ENCODE data around the gene POU2AF1. TPM values are rescaled to one million over a fixed set of nuclear protein-coding genes. Genes with fewer than 3 reads are reported as not detected.

The POU2AF1 gene
- total RNA-seq, 2 experiments from 2014 or later = 3.6 to 4.5 TPM

- POLR2A ChIA-PET = no interaction called here
- H3K36me3 Mint-ChIP-seq (ENCODE audit: low read depth) = no peaks in the 10 kb centered on the region
- no peak overlapping the region for H3K4me3 Mint-ChIP-seq
- H3K9me3 Mint-ChIP-seq = no peaks in the 10 kb centered on the region
- no peak for DNase-seq
- ATAC-seq = no peak
- no peak overlapping the region for H3K27ac Mint-ChIP-seq
- H3K4me1 Mint-ChIP-seq (ENCODE audit: low read depth) = no peaks in the 10 kb centered on the region
- intact Hi-C loops (cut with micrococcal nuclease) = loop anchor here (5.0 kb wide), 1 partner anchor 70 kb away; no protein-coding TSS in a partner anchor
- CTCF ChIA-PET = interaction anchor here (0.7 to 0.9 kb wide), 2 partner anchors 66 to 90 kb away, joined by 3 read pairs; no protein-coding TSS in a partner anchor
- TF ChIP-seq, protein P1, sequence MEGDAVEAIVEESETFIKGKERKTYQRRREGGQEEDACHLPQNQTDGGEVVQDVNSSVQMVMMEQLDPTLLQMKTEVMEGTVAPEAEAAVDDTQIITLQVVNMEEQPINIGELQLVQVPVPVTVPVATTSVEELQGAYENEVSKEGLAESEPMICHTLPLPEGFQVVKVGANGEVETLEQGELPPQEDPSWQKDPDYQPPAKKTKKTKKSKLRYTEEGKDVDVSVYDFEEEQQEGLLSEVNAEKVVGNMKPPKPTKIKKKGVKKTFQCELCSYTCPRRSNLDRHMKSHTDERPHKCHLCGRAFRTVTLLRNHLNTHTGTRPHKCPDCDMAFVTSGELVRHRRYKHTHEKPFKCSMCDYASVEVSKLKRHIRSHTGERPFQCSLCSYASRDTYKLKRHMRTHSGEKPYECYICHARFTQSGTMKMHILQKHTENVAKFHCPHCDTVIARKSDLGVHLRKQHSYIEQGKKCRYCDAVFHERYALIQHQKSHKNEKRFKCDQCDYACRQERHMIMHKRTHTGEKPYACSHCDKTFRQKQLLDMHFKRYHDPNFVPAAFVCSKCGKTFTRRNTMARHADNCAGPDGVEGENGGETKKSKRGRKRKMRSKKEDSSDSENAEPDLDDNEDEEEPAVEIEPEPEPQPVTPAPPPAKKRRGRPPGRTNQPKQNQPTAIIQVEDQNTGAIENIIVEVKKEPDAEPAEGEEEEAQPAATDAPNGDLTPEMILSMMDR (IDR thresholded peaks at IDR 0.05) = no peak
- no peaks in the 10 kb centered on the region for H3K27me3 Mint-ChIP-seq
These were observed 21.7 kb downstream of the POU2AF1 start for GRCh38 chr11:111357150-111358037.

DNA sequence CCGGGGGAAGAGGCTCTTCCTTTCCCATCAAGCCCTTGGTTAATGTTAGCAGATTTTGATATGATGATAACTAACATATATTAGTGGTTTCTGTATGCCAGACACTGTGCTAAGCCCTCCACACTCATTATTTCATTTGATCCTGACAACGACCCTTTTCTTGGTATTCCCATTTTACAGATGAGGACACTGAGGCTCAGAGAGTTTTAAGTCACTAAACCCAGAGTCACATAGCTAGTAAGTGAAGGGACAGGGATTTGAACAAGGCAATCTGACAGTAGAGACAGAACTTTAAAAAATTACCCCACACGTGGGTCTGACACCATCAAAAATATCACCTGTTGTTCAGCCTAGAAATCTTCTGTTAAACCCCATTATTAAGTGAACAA, 22.4 kb downstream of the POU2AF1 start:
- Mint-ChIP-seq H3K4me1 (ENCODE audit: low read depth) (no peaks in the 10 kb centered on the region), H3K4me3 (no peak overlapping the region), H3K27me3 (no peaks in the 10 kb centered on the region), H3K9me3 (no peaks in the 10 kb centered on the region), H3K36me3 (ENCODE audit: low read depth) (no peaks in the 10 kb centered on the region), H3K27ac (no peak overlapping the region)
- CTCF ChIA-PET = interaction anchor here (0.9 to 1.5 kb wide), 2 partner anchors 81 to 90 kb away, joined by 3 read pairs; no protein-coding TSS in a partner anchor
- TF ChIP-seq, protein P1 (IDR thresholded peaks at IDR 0.05) = no peak
- ATAC-seq (no peak), DNase-seq (no peak)
- POLR2A ChIA-PET = no interaction called here
- intact Hi-C loops (cut with micrococcal nuclease) = loop anchor here (5.0 kb wide), 1 partner anchor 71 kb away; no protein-coding TSS in a partner anchor

DNA sequence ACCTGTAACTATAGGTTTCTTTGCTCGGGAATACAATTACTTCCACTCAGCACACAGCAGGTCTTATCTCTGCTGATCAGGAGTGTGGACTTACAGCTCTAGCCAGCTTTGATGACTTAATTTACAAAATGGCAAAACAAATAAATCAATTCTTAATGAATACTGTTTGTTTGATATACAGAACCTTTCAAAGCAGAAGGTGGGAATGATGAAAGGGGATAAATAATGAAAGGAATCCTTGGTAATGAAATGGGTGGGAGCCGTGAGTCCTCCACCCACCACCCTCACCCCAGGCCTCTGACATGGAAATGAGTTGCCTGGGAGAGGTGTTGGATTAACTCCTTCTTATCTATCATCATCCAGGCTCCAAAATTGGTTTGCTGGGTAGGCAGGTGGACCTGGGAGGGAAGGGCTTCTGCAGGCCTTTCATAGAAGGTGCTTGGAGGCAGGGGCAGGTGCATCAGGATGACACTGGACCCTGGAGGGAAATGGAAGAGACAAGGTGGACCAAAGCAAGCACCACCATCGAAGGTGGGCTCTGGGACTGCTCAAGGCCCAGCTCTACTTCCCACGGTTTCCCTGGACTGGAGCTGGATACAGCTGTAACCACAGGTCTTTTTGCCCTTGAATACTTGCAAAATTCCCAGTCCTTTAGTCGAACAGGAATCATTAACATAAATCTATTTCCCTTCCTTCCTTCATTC, 23.0 kb downstream of the POU2AF1 start:
- Mint-ChIP-seq H3K9me3 (no peaks in the 10 kb centered on the region), H3K4me3 (no peak overlapping the region), H3K36me3 (ENCODE audit: low read depth) (no peaks in the 10 kb centered on the region), H3K27ac (no peak overlapping the region), H3K4me1 (ENCODE audit: low read depth) (no peaks in the 10 kb centered on the region), H3K27me3 (no peaks in the 10 kb centered on the region)
- TF ChIP-seq, protein P1 (IDR thresholded peaks at IDR 0.05) = no peak
- DNase-seq (no peak), ATAC-seq (no peak)
- ChIA-PET POLR2A (no interaction called here), CTCF (interaction anchor here (0.9 to 1.5 kb wide), 2 partner anchors 82 to 91 kb away, joined by 3 read pairs; no protein-coding TSS in a partner anchor)
- intact Hi-C loops (cut with micrococcal nuclease) = loop anchor here (5.0 kb wide), 1 partner anchor 71 kb away; no protein-coding TSS in a partner anchor

GRCh38 chr11:111355101-111355500, 24.0 kb downstream of the POU2AF1 start:
- Mint-ChIP-seq H3K9me3 (no peaks in the 10 kb centered on the region), H3K27ac (no peak overlapping the region)

More at GRCh38 chr11:111355101-111355500, 24.0 kb downstream of the POU2AF1 start:
- ATAC-seq (no peak), DNase-seq (no peak)
- TF ChIP-seq, protein P1 (IDR thresholded peaks at IDR 0.05) = no peak
- CTCF ChIA-PET = interaction anchor here (1.8 kb wide), 1 partner anchor 68 kb away, joined by 6 read pairs; no protein-coding TSS in a partner anchor
- no peaks in the 10 kb centered on the region for H3K27me3 Mint-ChIP-seq
- no peak overlapping the region for H3K4me3 Mint-ChIP-seq
- POLR2A ChIA-PET = no interaction called here
- intact Hi-C loops (cut with micrococcal nuclease) = loop anchor here (5.0 kb wide), 1 partner anchor 72 kb away; no protein-coding TSS in a partner anchor
- H3K36me3 Mint-ChIP-seq (ENCODE audit: low read depth) = no peaks in the 10 kb centered on the region
- H3K4me1 Mint-ChIP-seq (ENCODE audit: low read depth) = no peaks in the 10 kb centered on the region

Data from activated CD8-positive, alpha-beta T cell treated with anti-CD3 and anti-CD28 coated beads for 36 hours (primary cell).